K562 (cell line): ENCODE measurements around the gene WNT11.

Source experiments
- GTF2E2 ChIP-seq: fragments of 200-800 bp; sonication (Bioruptor generic); IDR thresholded peaks from 2 replicates; pipeline ENCODE4 v1.6.1; 2016; ENCODE audit warnings: missing genetic modification characterization, missing compliant biosample characterization
- HDAC2 ChIP-seq: fragments of 450-650 bp; IDR thresholded peaks from 2 replicates; pipeline ENCODE4 v1.6.1; 2016; ENCODE audit warnings: mild to moderate bottlenecking
- RCOR1 ChIP-seq, 2 experiments: IDR thresholded peaks; 2 replicates each; pipeline ENCODE4 v1.6.1; 2012; ENCODE audit warnings: low read depth in 2 of 2, low read length in 2 of 2, borderline replicate concordance in 1 of 2, improper control_type of control experiment in 1 of 2
- STAG1 ChIP-seq: sonication (generic); formaldehyde crosslinking; IDR thresholded peaks from 2 replicates; pipeline ENCODE4 v1.5.0; 2020; ENCODE audit warnings: missing genetic modification reagents, borderline replicate concordance
- ZC3H4 ChIP-seq: sonication (generic); formaldehyde crosslinking; IDR thresholded peaks from 2 replicates; pipeline ENCODE4 v1.9.0; 2021; ENCODE audit warnings: missing genetic modification reagents, borderline replicate concordance
- ZNF232 ChIP-seq: sonication (generic); formaldehyde crosslinking; IDR thresholded peaks from 2 replicates; pipeline ENCODE4 v1.8.0; 2022; ENCODE audit warnings: mild to moderate bottlenecking, missing genetic modification reagents
- ZSCAN29 ChIP-seq: fragments of 450-650 bp; IDR thresholded peaks from 2 replicates; pipeline ENCODE4 v1.6.1; 2017
- TF ChIP-seq, protein P1 (sequence below), 3 experiments: IDR thresholded peaks in 2 of 3; conservative IDR thresholded peaks in 1 of 3; 2 replicates each; pipeline ENCODE4 v1.5.1; 2011 to 2012; ENCODE audit warnings: low read length in 3 of 3, mild to moderate bottlenecking in 3 of 3, control low read depth in 2 of 3, improper control_type of control experiment in 1 of 3, inconsistent platforms in 1 of 3, low read depth in 1 of 3, mixed read lengths in 1 of 3, moderate library complexity in 1 of 3; ENCODE audit not compliant: insufficient read depth in 2 of 3
- TF ChIP-seq, protein P2 (sequence below): IDR thresholded peaks from 2 replicates; pipeline ENCODE4 v1.6.1; 2011; ENCODE audit not compliant: insufficient read length; ENCODE audit errors: extremely low read depth
- TF ChIP-seq, protein P3 (sequence below): sonication (generic); formaldehyde crosslinking; IDR thresholded peaks from 2 replicates; pipeline ENCODE4 v1.8.1; 2022; ENCODE audit warnings: missing genetic modification reagents
- TF ChIP-seq, protein P4 (sequence below): sonication (generic); formaldehyde crosslinking; IDR thresholded peaks from 2 replicates; pipeline ENCODE4 v1.8.0; 2022; ENCODE audit warnings: missing genetic modification reagents, mild to moderate bottlenecking, borderline replicate concordance

DNA sequence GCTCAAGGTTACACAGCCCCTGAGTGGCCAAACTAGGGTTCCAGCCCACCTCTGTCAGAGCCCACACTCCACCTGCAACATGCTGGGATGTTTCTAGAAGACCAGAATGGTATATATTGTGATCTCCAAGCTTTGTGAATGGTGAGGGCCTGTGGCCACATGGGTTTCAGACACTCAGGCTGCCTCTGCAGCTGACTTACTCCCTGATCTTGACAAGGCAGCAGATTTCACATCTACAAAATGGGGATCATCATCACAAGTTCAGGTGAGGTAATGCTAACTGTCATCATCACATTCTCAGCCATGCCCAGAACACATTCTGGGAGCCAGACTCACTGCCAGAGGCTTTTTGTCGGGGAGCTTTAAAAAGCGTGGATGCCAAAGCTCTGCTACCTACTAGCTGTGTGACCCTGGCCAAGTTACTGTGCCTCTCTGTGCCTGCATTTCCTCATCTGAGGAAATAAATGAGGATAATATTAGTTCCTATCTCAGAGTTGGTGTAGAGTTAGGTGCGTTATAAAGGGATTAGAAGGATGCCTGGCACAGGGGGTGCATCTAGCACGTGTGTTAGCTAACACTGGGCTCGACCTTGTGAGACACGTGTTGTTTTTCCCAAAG, 24.9 kb upstream of the WNT11 start:
- no peak for TF ChIP-seq ZSCAN29
- no peak for TF ChIP-seq RCOR1 (IDR thresholded peaks at IDR 0.05; ENCODE audit: borderline replicate concordance in 1 of 2, low read depth in 2 of 2, low read length in 2 of 2)
- TF ChIP-seq GTF2E2 (tag): no peak
- TF ChIP-seq, protein P1, sequence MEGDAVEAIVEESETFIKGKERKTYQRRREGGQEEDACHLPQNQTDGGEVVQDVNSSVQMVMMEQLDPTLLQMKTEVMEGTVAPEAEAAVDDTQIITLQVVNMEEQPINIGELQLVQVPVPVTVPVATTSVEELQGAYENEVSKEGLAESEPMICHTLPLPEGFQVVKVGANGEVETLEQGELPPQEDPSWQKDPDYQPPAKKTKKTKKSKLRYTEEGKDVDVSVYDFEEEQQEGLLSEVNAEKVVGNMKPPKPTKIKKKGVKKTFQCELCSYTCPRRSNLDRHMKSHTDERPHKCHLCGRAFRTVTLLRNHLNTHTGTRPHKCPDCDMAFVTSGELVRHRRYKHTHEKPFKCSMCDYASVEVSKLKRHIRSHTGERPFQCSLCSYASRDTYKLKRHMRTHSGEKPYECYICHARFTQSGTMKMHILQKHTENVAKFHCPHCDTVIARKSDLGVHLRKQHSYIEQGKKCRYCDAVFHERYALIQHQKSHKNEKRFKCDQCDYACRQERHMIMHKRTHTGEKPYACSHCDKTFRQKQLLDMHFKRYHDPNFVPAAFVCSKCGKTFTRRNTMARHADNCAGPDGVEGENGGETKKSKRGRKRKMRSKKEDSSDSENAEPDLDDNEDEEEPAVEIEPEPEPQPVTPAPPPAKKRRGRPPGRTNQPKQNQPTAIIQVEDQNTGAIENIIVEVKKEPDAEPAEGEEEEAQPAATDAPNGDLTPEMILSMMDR (IDR thresholded peaks at IDR 0.05 in 2 of 3, conservative IDR thresholded peaks at IDR 0.05 in 1 of 3; ENCODE audit: insufficient read depth in 2 of 3, low read depth in 1 of 3, low read length in 3 of 3): no peak
- TF ChIP-seq ZNF232 (CRISPR knock-in tag): no peak
- TF ChIP-seq, protein P2, sequence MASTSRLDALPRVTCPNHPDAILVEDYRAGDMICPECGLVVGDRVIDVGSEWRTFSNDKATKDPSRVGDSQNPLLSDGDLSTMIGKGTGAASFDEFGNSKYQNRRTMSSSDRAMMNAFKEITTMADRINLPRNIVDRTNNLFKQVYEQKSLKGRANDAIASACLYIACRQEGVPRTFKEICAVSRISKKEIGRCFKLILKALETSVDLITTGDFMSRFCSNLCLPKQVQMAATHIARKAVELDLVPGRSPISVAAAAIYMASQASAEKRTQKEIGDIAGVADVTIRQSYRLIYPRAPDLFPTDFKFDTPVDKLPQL: no peak
- TF ChIP-seq, protein P3, sequence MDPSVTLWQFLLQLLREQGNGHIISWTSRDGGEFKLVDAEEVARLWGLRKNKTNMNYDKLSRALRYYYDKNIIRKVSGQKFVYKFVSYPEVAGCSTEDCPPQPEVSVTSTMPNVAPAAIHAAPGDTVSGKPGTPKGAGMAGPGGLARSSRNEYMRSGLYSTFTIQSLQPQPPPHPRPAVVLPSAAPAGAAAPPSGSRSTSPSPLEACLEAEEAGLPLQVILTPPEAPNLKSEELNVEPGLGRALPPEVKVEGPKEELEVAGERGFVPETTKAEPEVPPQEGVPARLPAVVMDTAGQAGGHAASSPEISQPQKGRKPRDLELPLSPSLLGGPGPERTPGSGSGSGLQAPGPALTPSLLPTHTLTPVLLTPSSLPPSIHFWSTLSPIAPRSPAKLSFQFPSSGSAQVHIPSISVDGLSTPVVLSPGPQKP (CRISPR knock-in tag): no peak
- TF ChIP-seq, protein P4, sequence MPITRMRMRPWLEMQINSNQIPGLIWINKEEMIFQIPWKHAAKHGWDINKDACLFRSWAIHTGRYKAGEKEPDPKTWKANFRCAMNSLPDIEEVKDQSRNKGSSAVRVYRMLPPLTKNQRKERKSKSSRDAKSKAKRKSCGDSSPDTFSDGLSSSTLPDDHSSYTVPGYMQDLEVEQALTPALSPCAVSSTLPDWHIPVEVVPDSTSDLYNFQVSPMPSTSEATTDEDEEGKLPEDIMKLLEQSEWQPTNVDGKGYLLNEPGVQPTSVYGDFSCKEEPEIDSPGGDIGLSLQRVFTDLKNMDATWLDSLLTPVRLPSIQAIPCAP (CRISPR knock-in tag): no peak
- no peak for TF ChIP-seq STAG1
- TF ChIP-seq ZC3H4 (CRISPR knock-in tag): no peak
- TF ChIP-seq HDAC2: no peak
